Dermis blood vessel endothelial cell (primary cell): ENCODE results near the gene LPP. TPM values are rescaled to one million over a fixed set of nuclear protein-coding genes. Genes with fewer than 3 reads are reported as not detected.

Source experiments
- DNase-seq: peaks from one replicate; pipeline ENCODE4 v3.0.0; 2010
- total RNA-seq: library from RNA; depleted of rRNA; stranded (reverse); fragments of >200 nt; gene quantifications from 2 replicates; pipeline ENCODE4 v1.2.3, GENCODE V29; 2014

LPP gene
- total RNA-seq, 1 donor from 2014 or later = 45.8 TPM

- DNase-seq = no peak
Measured at GRCh38 chr3:188659449-188660090, 505.6 kb downstream of the LPP start.

DNA sequence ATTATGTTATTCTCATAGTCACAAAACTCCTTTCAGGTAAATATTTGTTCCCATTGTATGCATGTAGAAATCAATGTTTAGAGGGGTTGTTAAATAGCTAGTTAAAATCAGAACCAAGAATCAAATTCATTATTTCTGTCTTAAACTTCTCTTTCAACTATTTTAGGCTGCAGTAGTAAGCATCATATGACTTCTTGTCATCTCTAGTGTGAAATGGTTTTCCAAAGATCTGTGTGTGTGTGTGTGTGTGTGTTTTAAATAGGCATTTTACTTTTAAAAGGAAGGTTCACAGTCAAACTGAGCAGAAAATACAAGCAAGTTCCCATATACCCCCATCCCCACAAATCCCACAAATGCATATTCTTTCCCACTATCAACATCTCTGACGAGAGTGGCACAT lies 506.5 kb downstream of the LPP start:
- DNase-seq = no peak

- no peak for DNase-seq
Measured at GRCh38 chr3:188661806-188662205, 507.8 kb downstream of the LPP start.

DNA sequence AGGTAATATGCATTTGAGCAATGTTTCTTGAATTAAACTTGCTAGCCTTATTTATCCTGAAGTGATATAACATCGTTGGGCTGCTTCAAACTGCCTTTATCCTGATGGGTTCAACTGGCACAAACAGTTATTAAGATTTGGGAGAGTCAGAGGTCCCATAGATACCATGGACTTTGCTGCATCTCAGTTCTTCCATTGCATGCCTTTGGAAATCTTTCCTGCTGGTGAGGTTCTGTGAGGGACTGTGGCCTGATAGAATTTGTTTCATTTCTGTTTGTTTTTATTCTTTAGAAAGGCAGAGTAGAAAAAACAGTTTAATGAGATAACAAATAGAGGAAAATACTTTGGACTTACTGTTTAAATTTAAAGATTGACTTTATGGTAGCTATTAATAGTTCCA lies 508.3 kb downstream of the LPP start:
- DNase-seq = no peak

DNA sequence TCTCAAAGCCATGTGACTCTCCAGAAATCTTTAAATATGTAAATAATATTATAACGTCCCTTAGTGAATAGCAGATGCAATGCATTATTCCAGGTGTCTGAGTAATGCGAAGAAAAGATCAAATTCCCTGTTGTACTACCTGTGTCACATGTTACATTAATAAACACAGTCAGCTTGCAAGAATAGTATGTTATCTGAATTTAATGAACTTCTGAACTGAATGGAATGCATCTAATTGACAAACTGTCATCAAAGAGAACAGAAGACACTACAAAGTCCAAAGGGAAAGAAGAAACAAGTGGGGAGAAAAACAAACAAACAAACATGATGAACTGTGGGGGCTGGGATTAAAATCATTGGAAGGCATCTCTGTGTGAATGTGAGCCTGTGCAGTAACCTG lies 508.8 kb downstream of the LPP start:
- DNase-seq = no peak

- no peak for DNase-seq
Measured at GRCh38 chr3:188663839-188664238, 509.9 kb downstream of the LPP start.

DNA sequence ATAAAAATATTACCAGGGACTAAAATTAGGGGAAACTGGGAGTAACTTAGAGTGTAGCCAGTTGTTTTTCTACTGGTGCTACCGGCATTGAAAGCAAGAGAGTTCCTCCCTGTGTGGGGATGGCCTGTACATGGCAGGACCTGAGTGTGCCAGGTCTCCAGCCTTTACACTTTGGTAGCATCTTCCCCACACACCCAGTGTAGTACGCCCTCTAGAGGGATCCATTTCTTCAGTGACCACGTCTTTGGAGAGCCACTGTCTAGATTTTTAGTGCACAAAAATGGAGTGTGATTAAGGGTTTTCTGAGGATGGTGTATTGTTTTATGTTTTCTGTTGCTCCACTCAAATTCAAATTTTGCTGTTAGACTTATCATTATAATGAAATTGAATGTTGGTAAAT lies 510.8 kb downstream of the LPP start:
- peak; percentile 57 for DNase-seq

DNA sequence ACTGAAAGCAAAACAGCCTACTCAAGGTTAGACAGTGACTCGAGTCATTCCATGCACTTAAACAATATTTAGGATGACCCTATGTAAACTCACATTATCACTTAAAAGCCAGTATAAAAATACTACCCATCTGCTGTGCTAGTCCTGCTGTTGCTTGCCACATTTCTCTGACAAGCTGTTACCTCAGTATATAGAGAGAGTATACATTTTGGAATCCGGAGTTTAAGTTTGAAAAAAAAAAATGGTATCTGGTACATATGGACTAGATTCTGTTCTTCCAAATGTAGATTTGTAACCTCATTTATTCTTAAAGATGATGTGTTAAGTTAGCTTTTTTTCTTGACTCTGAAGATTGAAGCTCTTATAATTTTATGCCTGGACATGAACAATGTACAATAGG lies 514.0 kb downstream of the LPP start:
- DNase-seq = no peak

GRCh38 chr3:188670446-188670845 lies 516.5 kb downstream of the LPP start:
- no peak for DNase-seq

GRCh38 chr3:188671971-188672370 lies 518.0 kb downstream of the LPP start:
- DNase-seq = no peak

- no peak for DNase-seq
Measured at GRCh38 chr3:188672840-188673239, 518.9 kb downstream of the LPP start.

- DNase-seq = no peak
Measured at GRCh38 chr3:188673646-188674186, 519.8 kb downstream of the LPP start.

DNA sequence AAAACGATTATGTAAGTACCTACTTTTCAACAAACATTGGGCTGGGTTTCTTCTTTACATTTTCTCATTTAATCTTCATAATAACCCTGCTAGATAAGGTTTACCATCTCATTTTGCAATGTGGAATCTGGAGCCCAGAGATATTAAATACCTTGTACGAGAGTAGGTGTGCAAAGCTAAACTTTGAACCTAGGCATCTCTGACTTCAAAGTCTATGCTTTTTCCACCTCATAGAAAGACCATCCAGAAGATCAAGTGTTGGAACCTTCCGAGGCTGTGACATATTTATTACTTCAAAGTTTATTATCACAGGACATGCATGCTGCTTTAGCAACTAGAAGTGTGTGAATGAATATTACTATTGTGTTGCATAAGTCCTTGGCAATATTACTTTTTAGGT lies 520.6 kb downstream of the LPP start:
- DNase-seq = no peak

- DNase-seq = no peak
Measured at GRCh38 chr3:188677344-188677743, 523.4 kb downstream of the LPP start.

DNA sequence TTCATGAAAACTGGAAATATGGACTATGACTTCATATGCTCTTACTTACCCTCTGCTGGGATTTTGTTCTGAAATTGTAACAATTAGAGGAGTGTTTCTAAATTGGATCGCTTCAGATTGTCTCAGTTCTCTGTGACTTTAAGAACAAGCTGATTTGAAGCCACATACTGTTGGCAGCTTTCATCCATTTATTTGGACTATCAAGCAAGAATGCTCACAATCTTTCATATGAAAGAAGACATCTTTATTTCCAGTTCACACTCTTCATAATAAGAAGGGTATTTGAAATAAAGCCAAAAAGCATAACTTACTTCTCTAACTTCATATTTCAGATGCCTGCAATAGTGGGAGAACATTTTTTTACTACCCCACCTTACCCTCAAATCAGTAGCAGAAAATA lies 526.2 kb downstream of the LPP start:
- no peak for DNase-seq

- DNase-seq = no peak
Measured at GRCh38 chr3:188680605-188681004, 526.6 kb downstream of the LPP start.

- no peak for DNase-seq
Measured at GRCh38 chr3:188682316-188682715, 528.4 kb downstream of the LPP start.

- DNase-seq = peak; percentile 8
Measured at GRCh38 chr3:188683032-188683521, 529.1 kb downstream of the LPP start.

DNA sequence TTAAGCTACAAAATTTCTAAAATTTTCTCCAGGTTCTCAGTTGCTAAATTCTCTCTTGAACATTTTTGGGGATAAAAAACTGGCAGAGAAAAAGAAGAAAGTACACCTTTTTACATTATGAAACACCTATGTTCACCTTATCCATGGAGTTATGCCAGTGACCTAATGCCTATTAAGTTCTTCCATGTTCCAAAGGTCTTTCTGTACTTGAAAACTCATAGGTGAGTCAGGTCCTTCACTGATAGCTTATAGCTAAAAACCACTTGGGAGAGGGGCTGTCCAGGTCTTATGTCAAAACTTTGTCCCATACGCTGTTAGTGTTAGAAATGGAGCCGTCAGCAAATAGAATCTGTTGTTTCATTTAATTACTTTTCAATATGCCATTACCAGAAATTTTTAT lies 530.3 kb downstream of the LPP start:
- DNase-seq = no peak

DNA sequence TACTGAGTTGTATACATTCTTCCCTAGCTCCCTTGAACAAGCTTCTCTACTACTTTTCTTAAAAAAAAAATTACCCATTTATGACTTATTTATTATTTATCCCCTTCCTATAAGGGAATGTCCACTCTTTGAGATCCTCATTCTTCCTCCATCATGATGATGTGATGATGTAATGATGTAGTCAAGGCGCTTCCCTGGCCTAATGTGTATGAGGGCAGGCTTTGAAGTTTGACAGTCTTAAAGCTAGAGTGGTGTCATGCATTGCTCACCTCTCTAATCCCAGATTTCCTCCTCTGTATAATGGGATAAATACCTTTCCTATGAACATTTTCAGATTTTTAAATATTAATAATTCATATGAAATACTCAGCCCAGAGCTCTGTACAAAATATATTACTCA lies 531.8 kb downstream of the LPP start:
- DNase-seq = no peak

GRCh38 chr3:188686324-188686723 lies 532.4 kb downstream of the LPP start:
- no peak for DNase-seq

DNA sequence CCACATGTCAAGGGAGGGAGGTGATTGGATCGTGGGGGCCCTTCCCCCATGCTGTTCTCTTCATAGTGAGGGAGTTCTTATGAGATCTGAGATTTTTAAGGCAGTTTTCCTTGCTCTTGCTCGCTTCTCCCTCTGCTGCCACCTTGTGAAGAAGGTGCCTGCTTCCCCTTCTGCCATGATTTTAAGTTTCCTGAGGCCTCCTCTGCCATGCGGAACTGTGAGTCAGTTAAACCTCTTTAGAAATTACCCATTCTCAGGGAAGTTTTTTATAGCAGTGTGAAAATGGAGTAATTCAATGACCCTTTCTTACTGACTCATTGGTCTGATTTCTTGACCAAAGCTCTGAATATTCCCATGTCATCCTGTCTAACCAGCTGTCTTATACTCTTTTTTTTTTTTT lies 533.4 kb downstream of the LPP start:
- peak; percentile 25 for DNase-seq

DNA sequence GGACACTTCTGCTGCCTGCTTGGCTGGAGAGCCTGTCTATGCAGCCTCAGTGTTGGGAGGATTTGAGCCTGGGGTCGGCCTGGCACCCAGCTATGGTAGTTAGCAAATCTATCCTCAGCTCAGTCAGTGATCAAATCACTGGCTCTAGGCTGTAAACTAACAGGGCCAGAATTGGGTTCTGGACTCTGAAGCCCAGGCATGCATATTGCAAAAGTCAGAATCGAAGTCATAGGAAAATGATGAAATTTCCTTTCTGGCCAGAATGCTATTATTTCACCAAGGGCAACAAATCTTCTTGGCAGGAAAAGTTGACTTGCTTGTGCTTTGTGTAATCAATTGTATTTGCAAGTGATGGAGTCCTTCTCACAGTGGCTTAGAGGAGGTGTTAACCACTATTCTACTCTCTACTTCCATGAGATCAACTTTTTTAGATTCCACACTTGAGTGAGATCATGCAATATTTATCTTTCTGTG lies 535.2 kb downstream of the LPP start:
- peak; percentile 66 for DNase-seq

DNA sequence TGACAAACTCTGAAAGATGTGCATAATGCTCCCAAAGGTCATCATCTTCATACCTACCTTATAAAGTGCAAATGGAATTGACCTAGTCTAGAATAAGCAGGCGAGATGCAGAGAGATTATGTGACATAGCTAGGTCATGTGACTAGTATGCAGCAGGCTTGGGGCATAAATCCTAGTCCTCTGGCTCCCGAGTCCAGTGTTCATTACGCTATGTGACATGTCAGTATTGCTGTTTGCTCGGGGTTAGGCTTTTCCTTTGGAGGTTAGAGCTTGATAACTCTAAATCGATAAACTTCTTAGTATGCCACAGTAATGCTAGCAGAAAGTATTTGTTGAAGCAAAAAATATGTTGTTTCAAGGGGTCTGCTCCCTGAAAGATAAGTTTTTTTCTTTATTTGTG lies 536.1 kb downstream of the LPP start:
- no peak for DNase-seq

- DNase-seq = no peak
Measured at GRCh38 chr3:188691004-188691403, 537.0 kb downstream of the LPP start.
